Measurements from ENCODE around the gene RPRD1A. TPM values are rescaled to one million over a fixed set of nuclear protein-coding genes. Genes with fewer than 3 reads are reported as not detected.
"Not testable (repeated sequence)": the region's sequence is repeated elsewhere in the genome, so short reads cannot be mapped to it uniquely, and the experiment has no call there.

The RPRD1A gene
- total RNA-seq, 2 experiments from 2014 or later = 21.8 to 25.1 TPM

DNA sequence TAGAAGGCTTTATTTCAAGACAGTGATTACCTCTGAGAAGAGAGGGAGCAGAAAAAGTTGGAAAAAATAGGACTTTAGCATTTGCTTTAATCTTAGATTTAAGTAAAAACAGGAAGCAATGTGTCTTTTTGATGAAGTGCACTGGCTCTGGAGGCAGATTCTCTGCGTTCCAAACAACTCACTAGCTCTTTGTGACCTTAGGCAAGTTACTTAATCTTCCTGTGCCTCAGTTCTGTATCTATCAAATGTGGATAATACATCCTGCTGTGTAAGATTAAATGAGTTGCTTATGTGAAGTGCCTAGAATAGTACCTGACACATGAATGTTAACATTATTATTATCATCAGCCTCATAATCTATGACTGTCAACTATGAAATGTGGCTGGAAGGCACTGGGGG lies 42.3 kb downstream of the RPRD1A start:
- intact Hi-C loops (cut with DNase I, micrococcal nuclease) = no loop called here
- CTCF ChIA-PET = no interaction called here
- Mint-ChIP-seq H3K4me1 (ENCODE audit: low read depth) (peaks cover 22% of the 10 kb centered on the region), H3K9me3 (no peaks in the 10 kb centered on the region), H3K27ac (peak overlapping the region; percentile 15), H3K4me3 (no peak overlapping the region), H3K27me3 (no peaks in the 10 kb centered on the region), H3K36me3 (ENCODE audit: low read depth) (peaks cover 50% of the 10 kb centered on the region)
- DNase-seq (no peak), ATAC-seq (ENCODE audit: poor library complexity) (no peak)
- no peak overlapping the region for H3K27ac ChIP-seq (ENCODE audit: low read depth in 1 of 2, low read length in 2 of 2)
- H3K27me3 ChIP-seq (ENCODE audit: control insufficient read depth in 1 of 2, insufficient read depth in 2 of 2, low read length in 2 of 2) = no peaks in the 10 kb centered on the region
- TF ChIP-seq CTCF (IDR thresholded peaks at IDR 0.05) = no peak
- H3K9me3 ChIP-seq (ENCODE audit: control insufficient read depth in 1 of 2, insufficient read depth in 1 of 2, low read length in 2 of 2) = no peaks in the 10 kb centered on the region
- POLR2A ChIA-PET = no interaction called here
- H3K4me1 ChIP-seq (ENCODE audit: insufficient read depth, low read length) = no peaks in the 10 kb centered on the region
- H3K4me3 ChIP-seq (ENCODE audit: low read length) = no peak overlapping the region
- peaks cover 39% of the 10 kb centered on the region for H3K36me3 ChIP-seq (ENCODE audit: insufficient read depth, low read length)

- H3K27ac ChIP-seq (ENCODE audit: low read depth in 1 of 2, low read length in 2 of 2); ATAC-seq (ENCODE audit: poor library complexity); H3K27me3 ChIP-seq (ENCODE audit: control insufficient read depth in 1 of 2, insufficient read depth in 2 of 2, low read length in 2 of 2); H3K4me3 ChIP-seq (ENCODE audit: low read length); H3K4me1 ChIP-seq (ENCODE audit: insufficient read depth, low read length); H3K9me3 ChIP-seq (ENCODE audit: control insufficient read depth in 1 of 2, insufficient read depth in 1 of 2, low read length in 2 of 2); DNase-seq; POLR2A ChIA-PET; H3K27me3 Mint-ChIP-seq; H3K4me3 Mint-ChIP-seq; H3K9me3 Mint-ChIP-seq: not testable (repeated sequence)
- peaks cover 32% of the 10 kb centered on the region for H3K36me3 ChIP-seq (ENCODE audit: insufficient read depth, low read length)
- intact Hi-C loops (cut with DNase I, micrococcal nuclease) = loop anchor here in 1 of 2 experiments (5.0 kb wide), 1 partner anchor 267 kb away; no protein-coding TSS in a partner anchor
- peaks cover 20% of the 10 kb centered on the region for H3K4me1 Mint-ChIP-seq (ENCODE audit: low read depth)
- CTCF ChIA-PET = interaction anchor here (0.7 kb wide), 1 partner anchor 540 kb away, joined by 3 read pairs; no protein-coding TSS in a partner anchor
- peak overlapping the region; percentile 15 for H3K27ac Mint-ChIP-seq
- H3K36me3 Mint-ChIP-seq (ENCODE audit: low read depth) = peaks cover 46% of the 10 kb centered on the region
These were observed 43.1 kb downstream of the RPRD1A start for GRCh38 chr18:36024241-36024640.

DNA sequence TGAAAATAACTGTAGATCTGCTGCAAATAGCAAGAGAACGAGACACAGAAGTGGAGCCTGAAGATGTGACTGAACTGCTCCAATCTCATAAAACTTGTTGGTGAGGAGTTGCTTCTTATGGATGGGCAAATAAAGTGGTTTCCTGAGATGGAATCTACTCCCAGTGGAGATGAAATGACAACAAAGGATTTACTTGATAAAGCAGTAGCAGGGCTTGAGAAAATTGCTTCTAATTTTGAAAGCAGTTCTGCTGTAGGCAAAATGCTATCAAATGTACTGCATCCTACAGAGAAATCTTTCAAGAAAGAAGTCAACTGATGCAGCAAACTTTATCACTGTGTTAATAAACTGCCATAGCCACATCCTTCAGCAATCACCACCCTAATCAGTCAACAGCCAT lies 44.0 kb downstream of the RPRD1A start:
- CTCF ChIA-PET = no interaction called here
- intact Hi-C loops (cut with DNase I, micrococcal nuclease) = loop anchor here in 1 of 2 experiments (5.0 kb wide), 1 partner anchor 266 kb away; no protein-coding TSS in a partner anchor

More for the DNA sequence above, 44.0 kb downstream of the RPRD1A start:
- ATAC-seq (ENCODE audit: poor library complexity) (no peak), DNase-seq (no peak)
- Mint-ChIP-seq H3K4me1 (ENCODE audit: low read depth) (peaks cover 11% of the 10 kb centered on the region), H3K27me3 (no peaks in the 10 kb centered on the region), H3K27ac (peak overlapping the region; percentile 48), H3K9me3 (no peaks in the 10 kb centered on the region), H3K4me3 (no peak overlapping the region), H3K36me3 (ENCODE audit: low read depth) (peaks cover 37% of the 10 kb centered on the region)
- H3K36me3 ChIP-seq (ENCODE audit: insufficient read depth, low read length) = peaks cover 25% of the 10 kb centered on the region
- TF ChIP-seq CTCF (IDR thresholded peaks at IDR 0.05) = no peak
- H3K4me3 ChIP-seq (ENCODE audit: low read length) = no peak overlapping the region
- POLR2A ChIA-PET = no interaction called here
- no peaks in the 10 kb centered on the region for H3K4me1 ChIP-seq (ENCODE audit: insufficient read depth, low read length)
- H3K27ac ChIP-seq (ENCODE audit: low read depth in 1 of 2, low read length in 2 of 2) = no peak overlapping the region
- H3K9me3 ChIP-seq (ENCODE audit: control insufficient read depth in 1 of 2, insufficient read depth in 1 of 2, low read length in 2 of 2) = no peaks in the 10 kb centered on the region
- H3K27me3 ChIP-seq (ENCODE audit: control insufficient read depth in 1 of 2, insufficient read depth in 2 of 2, low read length in 2 of 2) = no peaks in the 10 kb centered on the region
